Ramos (cell line): Measurements from ENCODE around the gene CD74.

Experiments used
- in situ Hi-C: fragments of 300-500 bp; cut with MboI; formaldehyde crosslinking; loops from one replicate; pipeline ENCODE4 v1.14.3; 2022; ENCODE audit warnings: low sequenced_read_pairs; ENCODE audit not compliant: unreplicated experiment

CD74 gene

DNA sequence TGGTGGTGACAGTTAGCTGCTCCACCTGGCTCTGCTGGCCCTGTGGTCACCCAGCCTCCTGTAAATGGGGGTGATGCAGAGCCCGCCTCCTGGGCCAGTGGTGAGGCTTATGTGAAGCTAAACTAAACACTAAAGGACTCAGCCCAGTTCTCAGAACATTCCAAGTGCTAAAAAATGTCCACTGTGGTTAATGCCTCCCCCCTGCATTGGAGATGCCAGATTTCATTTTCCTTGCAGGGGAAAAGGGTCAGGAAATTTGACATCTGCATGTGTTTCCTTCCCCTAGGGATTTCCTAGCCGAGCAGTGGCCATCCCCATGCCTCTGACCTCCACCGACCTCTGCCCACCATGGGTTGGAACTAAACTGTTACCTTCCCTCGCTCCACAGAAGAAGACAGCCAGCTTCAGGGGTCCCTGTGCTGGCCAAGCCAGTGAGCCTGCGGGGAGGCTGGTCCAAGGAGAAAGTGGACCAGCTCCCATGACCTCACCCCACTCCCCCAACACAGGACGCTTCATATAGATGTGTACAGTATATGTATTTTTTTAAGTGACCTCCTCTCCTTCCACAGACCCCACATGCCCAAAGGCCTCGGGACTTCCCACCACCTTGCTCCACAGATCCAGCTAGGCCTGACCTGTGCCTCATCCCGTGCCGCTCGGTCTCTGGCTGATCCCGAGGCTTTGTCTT, 13.0 kb downstream of the CD74 start:
- in situ Hi-C loops, result loop anchor here (5.0 kb wide), 1 partner anchor 33 kb away; no protein-coding TSS in a partner anchor

DNA sequence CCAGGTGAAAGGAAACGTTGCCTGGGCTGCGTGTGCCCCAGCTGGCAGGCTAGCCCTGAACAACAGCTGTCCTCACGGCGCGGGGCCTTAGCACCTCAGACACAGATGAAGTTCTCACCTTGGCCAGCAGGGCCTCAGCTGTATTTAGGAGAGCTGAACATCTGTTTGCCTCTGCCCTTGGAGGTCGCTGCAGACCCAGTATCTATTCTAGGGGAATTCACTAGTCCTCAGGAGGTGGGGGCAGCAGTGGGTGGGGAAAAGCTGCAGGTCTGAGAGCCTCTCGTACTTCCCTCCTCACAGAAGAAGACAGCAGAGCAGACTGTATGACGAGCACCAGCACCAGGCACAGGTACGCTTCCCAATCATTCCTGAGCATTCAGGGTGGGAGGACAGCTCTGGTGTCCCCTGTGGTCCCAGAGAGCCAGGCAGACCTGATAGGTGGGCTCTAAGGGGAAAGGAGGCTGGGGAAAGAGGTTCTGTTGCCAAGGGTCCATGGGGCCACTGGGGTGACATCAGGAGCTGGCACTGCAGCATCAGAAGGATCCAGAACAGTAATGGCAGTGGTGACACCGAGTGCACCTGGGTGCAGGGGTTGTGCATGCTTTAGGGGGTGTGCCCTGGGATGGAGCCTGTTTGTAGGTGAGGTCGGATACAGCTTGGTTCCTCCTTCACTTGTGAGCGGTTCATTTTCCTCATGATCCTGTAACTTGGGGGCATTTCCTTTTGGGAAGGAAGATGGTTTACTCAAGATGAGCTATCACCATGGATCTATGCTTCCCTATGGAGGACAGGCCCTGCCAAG, 13.8 kb downstream of the CD74 start:
- in situ Hi-C loops, result loop anchor here (5.0 kb wide), 1 partner anchor 33 kb away; no protein-coding TSS in a partner anchor

DNA sequence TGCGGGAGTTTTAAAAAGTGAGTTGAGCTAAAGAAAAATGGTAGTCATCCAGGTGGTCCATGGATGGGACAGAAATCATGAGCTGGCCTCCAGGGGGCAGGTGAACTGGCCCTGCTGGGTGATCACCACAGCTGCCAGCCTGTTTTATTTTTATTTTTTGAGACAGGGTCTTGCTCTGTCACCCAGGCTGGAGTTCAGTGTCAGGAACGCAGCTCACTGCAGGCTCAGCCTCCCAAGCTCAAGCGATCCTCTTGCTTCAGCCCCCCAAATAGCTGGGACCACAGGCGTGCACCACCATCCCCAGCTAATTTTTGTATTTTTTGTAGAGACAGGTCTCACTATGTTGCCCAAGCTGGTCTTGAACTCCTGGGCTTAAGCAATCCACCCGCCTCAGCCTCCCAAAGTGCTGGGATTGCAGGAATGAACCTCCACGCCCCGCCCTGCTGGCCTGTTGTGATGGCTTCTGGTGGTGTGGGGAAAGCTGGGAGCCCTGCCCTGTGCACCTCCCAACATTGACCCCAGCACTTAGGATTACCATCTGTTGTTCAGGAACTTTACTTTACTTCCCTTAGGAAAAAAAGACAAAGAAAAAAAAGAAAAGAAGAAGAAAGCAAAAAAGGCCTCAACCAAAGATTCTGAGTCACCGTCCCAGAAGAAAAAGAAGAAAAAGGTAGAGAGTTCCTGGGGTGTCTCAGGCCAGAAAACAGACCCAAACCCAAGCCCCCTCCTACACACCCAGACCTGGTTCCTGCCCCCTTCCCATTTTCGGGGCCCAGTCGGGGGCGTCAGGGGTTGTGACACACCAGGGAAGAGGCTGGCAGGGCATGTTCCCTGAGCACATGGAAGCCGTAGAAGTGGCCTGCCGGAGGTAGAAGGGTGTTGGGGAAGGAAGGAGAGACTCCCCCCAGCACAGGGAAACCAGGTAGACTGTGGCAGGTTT, 14.7 kb downstream of the CD74 start:
- in situ Hi-C loops, result loop anchor here (5.0 kb wide), 1 partner anchor 34 kb away; no protein-coding TSS in a partner anchor

DNA sequence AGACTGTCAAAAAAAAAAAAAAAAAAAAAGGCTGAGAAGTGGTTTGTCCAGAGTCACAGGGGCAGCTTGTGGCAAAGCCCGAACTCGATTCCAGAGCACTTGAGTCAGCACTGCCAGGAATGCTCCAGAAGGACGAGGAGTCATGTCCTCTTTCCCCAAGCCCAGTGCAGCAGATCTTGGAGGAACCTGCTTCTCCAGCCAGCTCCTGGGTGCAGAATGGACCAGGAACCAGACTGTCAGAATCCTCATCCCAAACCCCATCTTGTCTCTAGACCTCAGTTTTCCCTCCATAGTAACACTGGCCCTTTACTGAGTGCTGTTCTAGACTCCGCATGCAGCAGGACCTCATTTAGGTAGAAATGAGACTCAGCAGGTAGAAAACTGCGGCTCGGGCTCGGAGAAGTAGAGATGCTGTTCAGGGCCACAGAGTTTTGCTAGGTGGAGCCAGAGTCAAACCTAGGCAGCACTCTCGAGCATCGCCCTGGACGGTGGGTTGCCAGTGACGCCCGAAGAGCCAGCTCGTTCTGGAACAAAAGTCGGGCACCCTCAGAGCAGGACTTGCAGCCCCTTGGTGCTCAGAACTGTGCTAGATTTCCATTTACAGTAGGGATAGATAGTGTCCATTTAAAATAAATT, 15.4 kb downstream of the CD74 start:
- in situ Hi-C loops, result loop anchor here (5.0 kb wide), 1 partner anchor 35 kb away; no protein-coding TSS in a partner anchor

DNA sequence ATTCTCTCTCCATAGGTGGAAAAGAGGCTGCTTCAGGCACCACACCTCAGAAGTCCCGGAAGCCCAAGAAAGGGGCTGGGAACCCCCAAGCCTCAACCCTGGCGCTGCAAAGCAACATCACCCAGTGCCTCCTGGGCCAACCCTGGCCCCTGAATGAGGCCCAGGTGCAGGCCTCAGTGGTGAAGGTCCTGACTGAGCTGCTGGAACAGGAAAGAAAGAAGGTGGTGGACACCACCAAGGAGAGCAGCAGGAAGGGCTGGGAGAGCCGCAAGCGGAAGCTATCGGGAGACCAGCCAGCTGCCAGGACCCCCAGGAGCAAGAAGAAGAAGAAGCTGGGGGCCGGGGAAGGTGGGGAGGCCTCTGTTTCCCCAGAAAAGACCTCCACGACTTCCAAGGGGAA, 16.4 kb downstream of the CD74 start:
- in situ Hi-C loops, result loop anchor here (5.0 kb wide), 1 partner anchor 36 kb away; no protein-coding TSS in a partner anchor

DNA sequence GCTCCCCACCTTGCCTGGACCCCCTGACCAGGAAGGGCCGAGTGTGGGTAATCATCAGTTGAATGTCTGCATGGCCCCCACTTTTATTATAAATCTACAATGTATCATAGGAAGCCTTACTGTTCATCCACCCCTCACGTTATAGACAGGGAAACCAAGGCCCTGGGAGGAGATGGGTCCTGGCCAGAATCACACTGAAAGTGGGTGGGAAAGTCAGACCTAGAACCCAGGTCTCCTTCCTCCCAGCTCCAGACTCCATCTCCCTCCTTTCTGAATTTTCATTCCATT, 17.1 kb downstream of the CD74 start:
- in situ Hi-C loops, result loop anchor here (5.0 kb wide), 1 partner anchor 37 kb away; no protein-coding TSS in a partner anchor

DNA sequence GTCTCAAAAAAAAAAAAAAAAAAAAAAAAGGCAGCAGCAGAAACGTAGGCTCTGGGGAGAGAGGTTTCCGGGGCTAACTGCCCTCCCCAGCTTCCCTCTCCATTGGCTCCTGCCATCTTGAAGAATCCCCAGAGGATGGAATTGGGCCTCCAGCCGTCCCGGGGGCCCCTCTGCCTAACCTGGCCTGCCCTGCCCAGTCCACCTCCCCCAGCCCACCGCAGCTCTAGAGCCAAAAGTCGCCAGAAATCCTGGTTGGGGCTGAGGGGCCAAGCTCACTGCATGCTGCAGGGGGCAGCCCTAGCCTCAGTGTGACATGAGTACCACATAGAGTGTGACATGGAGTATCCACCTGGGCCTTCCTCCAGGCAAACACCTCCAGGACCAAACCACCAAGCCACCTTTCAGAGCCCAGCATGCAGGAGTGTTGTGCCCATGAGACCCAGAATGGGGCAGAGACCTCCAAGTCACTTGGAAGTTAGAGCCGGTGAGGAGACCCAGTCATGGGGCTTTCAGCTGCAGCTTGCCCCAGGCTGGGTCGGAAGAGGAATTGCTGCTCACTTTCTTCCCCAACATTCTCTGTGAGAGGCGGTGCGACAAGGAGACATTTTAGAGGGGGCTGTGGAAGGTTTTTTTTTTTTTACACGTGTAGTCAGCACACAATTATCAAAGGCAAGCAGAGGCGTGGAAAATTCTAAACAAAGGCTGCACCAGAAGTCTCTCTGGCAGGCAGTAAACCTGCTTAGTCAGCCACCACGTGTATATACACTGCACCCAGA, 17.6 kb downstream of the CD74 start:
- in situ Hi-C loops, result loop anchor here (5.0 kb wide), 1 partner anchor 37 kb away; no protein-coding TSS in a partner anchor

DNA sequence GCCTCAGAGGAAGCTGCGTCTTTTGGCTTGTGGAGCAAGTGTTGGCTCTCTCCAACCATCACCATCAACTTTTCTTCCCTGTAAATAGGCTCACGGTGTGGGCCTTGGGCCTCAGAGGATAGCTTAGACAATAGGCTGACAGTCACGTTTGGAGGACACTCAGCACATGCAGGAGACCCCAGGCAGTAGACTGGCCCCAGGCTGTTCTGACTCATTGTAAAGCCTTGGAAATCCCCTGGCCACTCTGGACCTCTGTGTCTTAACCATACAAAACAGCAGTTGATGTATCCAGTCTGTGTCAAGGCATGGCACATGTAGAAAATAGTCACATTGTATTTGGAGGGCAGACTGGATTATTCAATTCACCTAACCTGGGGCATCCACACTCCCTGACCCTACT, 18.6 kb downstream of the CD74 start:
- in situ Hi-C loops, result no loop called here

DNA sequence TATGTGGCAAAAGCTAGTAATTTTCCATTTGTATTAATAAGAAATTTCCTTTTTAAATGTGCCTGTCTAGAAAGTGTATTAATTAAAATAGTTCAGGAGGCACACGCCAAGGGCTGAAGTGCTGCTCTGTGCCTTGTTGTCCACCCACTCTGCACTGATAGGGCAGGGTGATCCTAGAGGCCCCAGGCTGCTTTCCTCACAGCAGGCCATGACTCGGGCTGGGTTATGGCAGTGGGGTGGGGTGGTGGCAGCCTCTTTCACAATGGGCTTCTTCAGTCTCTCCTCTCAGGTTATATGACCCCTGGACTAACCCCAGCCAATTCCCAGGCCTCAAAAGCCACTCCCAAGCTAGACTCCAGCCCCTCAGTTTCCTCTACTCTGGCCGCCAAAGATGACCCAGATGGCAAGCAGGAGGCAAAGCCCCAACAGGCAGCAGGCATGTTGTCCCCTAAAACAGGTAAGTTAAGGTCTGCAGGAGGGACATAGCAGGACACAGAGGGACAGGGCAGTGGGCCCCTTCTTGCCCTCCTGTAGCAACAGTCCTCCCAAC, 19.5 kb downstream of the CD74 start:
- in situ Hi-C loops, result no loop called here

DNA sequence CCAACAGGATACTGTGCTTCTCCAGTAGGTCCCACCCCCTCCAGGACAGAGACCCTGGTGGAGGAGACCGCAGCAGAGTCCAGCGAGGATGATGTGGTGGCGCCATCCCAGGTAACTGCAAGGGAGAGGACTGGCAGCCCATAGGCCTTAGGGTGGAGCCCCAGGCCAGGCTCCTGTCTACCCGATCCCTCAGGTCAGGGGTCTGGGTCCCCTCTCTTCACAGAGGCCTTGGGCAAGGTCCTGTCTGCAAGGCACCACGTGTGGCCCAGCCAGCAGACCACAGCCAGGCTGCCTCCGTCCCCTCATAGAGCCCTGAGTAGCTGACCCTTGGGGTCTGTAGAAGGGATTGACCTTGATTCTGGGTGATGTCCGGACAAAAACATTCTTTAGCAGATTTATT, 20.0 kb downstream of the CD74 start:
- in situ Hi-C loops, result no loop called here

DNA sequence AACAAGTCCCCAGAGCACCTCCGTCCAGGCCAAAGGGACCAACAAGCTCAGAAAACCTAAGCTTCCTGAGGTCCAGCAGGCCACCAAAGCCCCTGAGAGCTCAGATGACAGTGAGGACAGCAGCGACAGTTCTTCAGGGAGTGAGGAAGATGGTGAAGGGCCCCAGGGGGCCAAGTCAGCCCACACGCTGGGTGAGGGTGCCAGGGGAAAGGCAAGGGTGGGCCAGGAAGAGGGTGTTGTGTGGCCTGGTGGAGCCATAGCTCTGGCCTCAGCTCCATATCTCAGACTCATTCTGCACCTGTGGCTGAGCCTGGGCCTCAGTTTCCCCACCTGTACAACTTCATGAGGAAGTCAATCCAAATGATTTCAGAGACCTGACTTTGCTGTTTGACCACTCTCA, 20.7 kb downstream of the CD74 start:
- in situ Hi-C loops, result no loop called here

DNA sequence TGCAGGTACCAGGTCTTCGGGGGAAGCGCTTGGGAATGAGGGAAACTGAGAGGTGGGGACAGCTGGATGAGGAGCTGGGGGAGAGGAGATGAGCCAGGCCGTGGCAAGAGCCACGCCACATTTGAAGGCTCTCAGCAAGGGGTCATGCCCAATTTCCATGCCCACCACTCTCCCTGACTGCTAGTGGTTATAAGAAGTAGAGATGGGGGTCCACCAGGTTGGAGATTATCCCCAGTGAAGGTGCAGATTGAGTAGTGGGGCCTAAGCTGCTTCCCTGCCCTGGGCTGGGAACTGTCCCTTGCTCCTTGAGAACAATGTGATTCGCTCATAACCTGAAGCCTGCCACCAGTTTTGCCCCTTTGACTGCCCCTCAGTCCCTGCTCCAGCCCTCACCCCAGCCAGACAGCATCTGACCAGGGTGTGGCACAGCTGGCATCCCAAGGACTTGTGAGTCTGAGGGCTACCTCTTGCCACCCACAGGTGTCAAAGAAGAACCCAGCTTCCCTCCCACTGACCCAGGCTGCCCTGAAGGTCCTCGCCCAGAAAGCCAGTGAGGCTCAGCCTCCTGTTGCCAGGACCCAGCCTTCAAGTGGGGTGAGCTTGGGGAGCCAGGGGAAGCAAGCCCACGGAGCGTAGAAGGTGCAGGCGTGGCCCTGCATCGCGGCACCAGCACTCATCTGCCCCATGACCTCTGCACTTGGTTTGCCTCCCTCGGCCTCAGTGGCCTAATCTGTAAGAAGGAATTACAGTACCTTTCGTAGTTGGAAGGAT, 21.5 kb downstream of the CD74 start:
- in situ Hi-C loops, result no loop called here

DNA sequence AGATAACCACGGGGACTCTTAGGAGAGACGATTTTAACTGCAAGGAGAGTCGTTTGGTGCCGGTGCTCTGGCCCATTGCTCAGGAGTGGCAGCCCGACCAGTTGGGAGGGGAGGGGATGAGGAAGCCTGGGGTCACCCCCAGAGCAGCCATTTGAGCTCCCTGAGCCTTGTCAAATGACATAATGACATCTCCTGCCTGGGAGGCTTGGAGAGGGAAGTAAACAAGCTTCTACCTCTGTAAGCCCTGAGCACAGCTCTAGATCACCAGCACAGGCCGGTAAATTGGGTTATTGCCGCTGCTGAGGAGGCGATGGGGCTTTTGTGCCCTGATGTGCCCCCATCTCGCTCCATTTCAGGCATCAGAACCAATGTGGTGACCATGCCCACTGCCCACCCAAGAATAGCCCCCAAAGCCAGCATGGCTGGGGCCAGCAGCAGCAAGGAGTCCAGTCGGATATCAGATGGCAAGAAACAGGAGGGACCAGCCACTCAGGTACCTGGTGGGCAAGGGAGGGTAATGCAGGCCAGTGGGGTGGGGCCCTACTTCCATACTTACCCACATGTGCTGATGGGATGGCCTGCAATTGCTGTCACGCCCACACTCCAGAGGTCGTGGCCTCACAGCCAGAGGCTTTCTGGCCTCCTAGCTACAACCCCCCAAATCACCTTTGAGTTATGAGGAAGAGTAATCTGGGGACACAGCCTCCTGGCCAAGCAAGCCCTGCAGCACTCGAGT, 23.0 kb downstream of the CD74 start:
- in situ Hi-C loops, result no loop called here

DNA sequence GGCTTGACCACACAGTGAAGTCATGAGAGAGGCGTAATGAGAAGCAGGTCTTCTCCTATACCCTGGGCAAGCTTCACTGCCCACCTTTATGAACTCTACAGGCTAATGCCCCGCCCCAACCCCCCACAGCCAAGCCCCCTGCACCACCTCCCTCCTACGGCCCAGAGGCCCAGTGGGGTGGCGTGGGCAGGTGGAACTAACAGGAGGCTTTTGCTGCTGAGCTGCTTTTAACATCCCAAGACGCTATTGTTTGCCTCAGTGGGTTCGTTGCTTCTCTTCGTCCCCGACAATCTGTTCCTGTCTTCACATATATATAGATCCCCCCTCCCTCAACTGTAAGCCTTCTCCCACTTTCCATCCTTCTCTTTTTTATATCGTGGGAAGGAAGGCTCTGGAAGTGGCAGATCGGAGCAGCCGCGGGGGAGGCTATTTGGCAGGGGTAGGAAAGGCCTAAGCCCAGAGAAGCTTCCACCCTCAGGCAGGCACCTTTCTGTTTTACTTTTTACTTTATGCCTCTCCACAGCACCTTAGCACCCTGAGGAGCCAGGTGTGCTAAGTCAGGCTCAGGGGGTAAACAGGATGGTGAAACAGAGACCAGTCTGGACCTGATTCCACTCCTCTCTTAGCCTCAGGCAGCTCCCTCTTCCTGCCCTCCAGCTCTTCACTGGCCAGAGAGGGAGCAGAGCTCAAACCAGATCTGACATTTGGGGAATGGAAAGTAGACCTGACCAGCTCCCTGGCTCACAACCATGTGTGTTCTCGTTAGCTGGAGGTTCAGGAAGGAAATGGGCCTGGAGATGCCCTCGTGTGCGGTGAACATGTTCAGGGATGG, 26.5 kb downstream of the CD74 start:
- in situ Hi-C loops, result no loop called here

DNA sequence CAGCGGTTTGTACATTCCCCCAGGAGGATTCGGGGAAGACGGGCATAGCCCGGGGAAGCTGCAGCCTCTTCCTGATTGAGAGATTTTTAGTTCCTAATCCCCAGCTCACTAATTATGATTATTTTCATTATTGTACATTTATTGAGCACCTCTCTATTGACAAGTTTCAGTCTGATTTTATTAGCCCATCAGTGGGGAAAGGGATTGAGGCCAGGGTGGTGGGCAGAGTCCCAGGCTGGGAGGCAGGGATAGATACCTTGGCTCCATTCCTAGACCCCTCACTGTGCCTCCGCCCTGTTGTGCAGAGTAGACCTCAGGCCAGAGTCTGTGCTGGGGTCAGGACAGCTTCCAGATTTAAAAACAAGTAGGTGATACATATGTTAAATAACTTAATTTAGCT, 28.0 kb downstream of the CD74 start:
- in situ Hi-C loops, result no loop called here

DNA sequence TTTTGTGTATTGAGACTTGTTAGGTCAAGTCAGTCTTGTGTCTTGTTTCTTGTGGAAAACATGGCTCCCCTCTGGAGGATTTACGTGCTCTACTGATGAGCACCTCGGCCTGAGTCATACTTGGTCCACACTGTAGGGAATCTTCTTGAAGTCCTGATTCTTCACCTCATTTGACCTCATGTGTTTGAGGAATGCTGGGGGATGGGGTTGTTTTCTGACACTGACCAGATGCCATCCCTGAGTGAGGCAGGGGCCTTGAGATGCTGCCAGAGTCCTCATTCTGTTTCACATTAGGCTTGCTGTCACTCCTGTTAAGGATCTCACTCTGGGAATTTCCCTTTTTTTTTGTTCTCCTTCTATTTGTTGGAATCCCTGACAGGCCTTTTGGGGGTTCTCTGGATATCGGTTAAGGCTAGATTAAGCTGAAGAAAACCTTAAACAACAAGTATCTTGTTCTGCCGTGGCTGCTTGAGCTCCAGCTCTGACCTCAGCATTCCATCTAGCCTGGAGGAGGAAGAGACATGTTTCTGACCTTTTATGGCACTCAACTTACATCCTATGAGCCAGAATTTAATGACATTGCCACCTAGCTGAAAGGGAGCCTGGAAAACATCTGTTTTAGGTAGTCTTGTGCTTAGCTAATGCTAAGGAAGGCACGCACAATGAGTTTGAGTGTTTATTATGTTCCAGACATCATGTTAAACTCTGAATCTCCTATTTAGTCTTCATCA, 34.6 kb downstream of the CD74 start:
- in situ Hi-C loops, result no loop called here
